ENCODE results near the gene ZNF410. TPM values are rescaled to one million over a fixed set of nuclear protein-coding genes. Genes with fewer than 3 reads are reported as not detected.
A peak's percentile ranks its signal among the peaks of the same experiment; 100 is the strongest.

ZNF410 gene
- total RNA-seq, 1 experiment from 2014 or later: 37.6 TPM

DNA sequence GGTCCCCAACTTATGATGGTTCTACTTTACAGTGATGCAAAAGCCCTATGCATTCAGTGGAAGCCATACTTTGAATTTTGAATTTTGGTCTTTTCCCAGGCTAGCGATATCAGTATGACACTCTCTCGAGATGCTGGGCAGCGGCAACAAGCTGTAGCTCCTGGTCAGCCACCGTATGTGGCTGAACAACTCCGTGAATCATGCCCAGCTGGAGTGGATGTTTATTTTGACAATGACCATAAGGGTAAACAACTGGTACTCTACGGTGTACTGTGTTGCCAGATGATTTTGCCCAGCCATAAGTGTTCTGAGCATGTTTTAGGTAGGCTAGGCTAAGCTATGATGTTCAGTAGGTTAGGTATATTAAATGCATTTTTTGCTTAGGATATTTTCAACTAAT is 8.2 kb upstream of the ZNF410 start:
- Mint-ChIP-seq H3K4me3 (ENCODE audit: low read depth, unreplicated experiment) (no peak overlapping the region), H3K27me3 (ENCODE audit: unreplicated experiment) (no peaks in the 10 kb centered on the region), H3K9me3 (ENCODE audit: low read depth, unreplicated experiment) (no peaks in the 10 kb centered on the region), H3K4me1 (ENCODE audit: low read depth, unreplicated experiment) (no peaks in the 10 kb centered on the region), H3K27ac (ENCODE audit: unreplicated experiment) (no peak overlapping the region), H3K36me3 (ENCODE audit: insufficient read depth, unreplicated experiment) (no peaks in the 10 kb centered on the region)
- BruUV-seq (replicated peaks): no TSS peak
- DNase-seq: no peak
- intact Hi-C loops (cut with micrococcal nuclease; ENCODE audit: unreplicated experiment): no loop called here
- TF ChIP-seq CTCF (IDR thresholded peaks at IDR 0.05; ENCODE audit: unreplicated experiment): no peak
- CTCF ChIA-PET: no interaction called here

DNA sequence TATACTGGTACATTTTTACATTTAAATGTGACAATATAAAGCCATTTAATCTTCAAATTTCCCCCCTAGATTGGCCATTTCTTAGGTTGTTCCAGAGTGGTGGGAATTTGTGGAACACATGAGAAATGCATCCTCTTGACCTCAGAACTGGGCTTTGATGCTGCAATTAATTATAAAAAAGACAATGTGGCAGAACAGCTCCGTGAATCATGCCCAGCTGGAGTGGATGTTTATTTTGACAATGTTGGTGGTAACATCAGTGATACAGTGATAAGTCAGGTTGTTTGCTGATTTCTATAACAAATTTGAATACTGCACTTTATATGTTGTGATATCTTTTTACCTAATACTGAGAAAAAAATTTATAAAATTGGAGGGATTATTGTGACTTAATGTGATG is 7.6 kb upstream of the ZNF410 start:
- no peak overlapping the region for H3K4me3 Mint-ChIP-seq (ENCODE audit: low read depth, unreplicated experiment)
- H3K9me3 Mint-ChIP-seq (ENCODE audit: low read depth, unreplicated experiment): no peaks in the 10 kb centered on the region
- H3K27me3 Mint-ChIP-seq (ENCODE audit: unreplicated experiment): no peaks in the 10 kb centered on the region
- intact Hi-C loops (cut with micrococcal nuclease; ENCODE audit: unreplicated experiment): no loop called here
- no peak overlapping the region for H3K27ac Mint-ChIP-seq (ENCODE audit: unreplicated experiment)
- no TSS peak for BruUV-seq (replicated peaks)
- no peak for TF ChIP-seq CTCF (IDR thresholded peaks at IDR 0.05; ENCODE audit: unreplicated experiment)
- CTCF ChIA-PET: no interaction called here
- no peaks in the 10 kb centered on the region for H3K36me3 Mint-ChIP-seq (ENCODE audit: insufficient read depth, unreplicated experiment)
- DNase-seq: no peak
- H3K4me1 Mint-ChIP-seq (ENCODE audit: low read depth, unreplicated experiment): no peaks in the 10 kb centered on the region

DNA sequence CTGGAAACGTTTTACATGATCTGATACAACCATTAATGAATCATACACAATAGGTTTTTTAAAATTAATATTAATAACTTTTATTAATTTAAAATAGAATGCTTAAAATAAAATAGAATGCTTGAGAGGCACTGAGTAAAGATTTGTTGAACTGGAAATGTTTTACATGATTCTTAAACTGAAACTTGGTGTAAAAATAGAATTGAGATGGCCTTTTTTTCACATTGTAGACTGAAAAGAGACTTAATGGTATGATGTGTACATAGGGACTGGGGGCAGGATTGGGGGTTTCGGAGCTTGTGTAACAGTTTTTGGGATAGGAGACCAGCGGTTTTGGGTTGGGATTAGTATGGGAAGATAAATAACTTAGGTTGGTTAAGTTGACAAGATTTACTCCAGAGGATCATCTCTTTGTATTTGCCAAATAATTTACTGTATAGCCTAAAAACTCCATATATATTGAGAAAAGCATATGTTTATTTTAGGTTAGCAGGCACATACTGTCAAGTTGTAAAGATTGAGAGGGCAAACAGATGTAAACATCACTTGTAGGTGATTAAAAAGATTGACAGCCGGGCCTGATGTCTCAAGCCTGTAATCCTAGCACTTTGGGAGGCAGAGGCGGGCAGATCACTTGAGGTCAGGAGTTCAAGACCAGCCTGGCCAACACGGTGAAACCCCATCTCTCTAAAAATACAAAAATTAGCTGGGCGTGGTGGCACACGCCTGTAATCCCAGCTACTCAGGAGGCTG is 2.0 kb upstream of the ZNF410 start:
- CTCF ChIA-PET: no interaction called here
- no peak overlapping the region for H3K4me3 Mint-ChIP-seq (ENCODE audit: low read depth, unreplicated experiment)
- peaks cover 25% of the 10 kb centered on the region for H3K4me1 Mint-ChIP-seq (ENCODE audit: low read depth, unreplicated experiment)
- H3K27me3 Mint-ChIP-seq (ENCODE audit: unreplicated experiment): no peaks in the 10 kb centered on the region
- no peak for TF ChIP-seq CTCF (IDR thresholded peaks at IDR 0.05; ENCODE audit: unreplicated experiment)
- DNase-seq: no peak
- H3K9me3 Mint-ChIP-seq (ENCODE audit: low read depth, unreplicated experiment): no peaks in the 10 kb centered on the region
- no peak overlapping the region for H3K27ac Mint-ChIP-seq (ENCODE audit: unreplicated experiment)
- intact Hi-C loops (cut with micrococcal nuclease; ENCODE audit: unreplicated experiment): loop anchor here (10.0 kb wide), 1 partner anchor 150 kb away; no protein-coding TSS in a partner anchor
- H3K36me3 Mint-ChIP-seq (ENCODE audit: insufficient read depth, unreplicated experiment): peaks cover 27% of the 10 kb centered on the region
- no TSS peak for BruUV-seq (replicated peaks)

- peak overlapping the region; percentile 51 for H3K27ac Mint-ChIP-seq (ENCODE audit: unreplicated experiment)
- CTCF ChIA-PET: interaction anchor here (1.6 kb wide), 1 partner anchor 158 kb away, joined by 4 read pairs; no protein-coding TSS in a partner anchor
- no peaks in the 10 kb centered on the region for H3K27me3 Mint-ChIP-seq (ENCODE audit: unreplicated experiment)
- DNase-seq: no peak
- intact Hi-C loops (cut with micrococcal nuclease; ENCODE audit: unreplicated experiment): loop anchor here (10.0 kb wide), 1 partner anchor 148 kb away; no protein-coding TSS in a partner anchor
- peaks cover 25% of the 10 kb centered on the region for H3K4me1 Mint-ChIP-seq (ENCODE audit: low read depth, unreplicated experiment)
- H3K9me3 Mint-ChIP-seq (ENCODE audit: low read depth, unreplicated experiment): no peaks in the 10 kb centered on the region
- no TSS peak for BruUV-seq (replicated peaks)
- H3K4me3 Mint-ChIP-seq (ENCODE audit: low read depth, unreplicated experiment): peak overlapping the region; percentile 67
- no peak for TF ChIP-seq CTCF (IDR thresholded peaks at IDR 0.05; ENCODE audit: unreplicated experiment)
- H3K36me3 Mint-ChIP-seq (ENCODE audit: insufficient read depth, unreplicated experiment): peaks cover 27% of the 10 kb centered on the region
These were observed 608 bp downstream of the ZNF410 start for GRCh38 chr14:73887318-73887616.
